Neural cell (in vitro differentiated cells): Measurements from ENCODE around the gene LIMCH1. TPM values are rescaled to one million over a fixed set of nuclear protein-coding genes. Genes with fewer than 3 reads are reported as not detected.

Experiments used
- H2AFZ ChIP-seq: fragments of 200-600, 300-800 bp; sonication (generic), shearing (Covaris generic); 2 replicates; pipeline ENCODE4 v1.6.0; 2014; ENCODE audit warnings: low read depth, mild to moderate bottlenecking, antibody characterized with exemption, low read length, moderate library complexity
- H3F3A ChIP-seq: fragments of 200-600 bp; shearing (Covaris generic); 2 replicates; pipeline ENCODE4 v1.6.1; 2016; ENCODE audit warnings: mild to moderate bottlenecking, moderate library complexity, mixed read lengths, antibody characterized with exemption, low read length; ENCODE audit not compliant: insufficient read depth, poor library complexity, severe bottlenecking
- H3K27ac ChIP-seq: fragments of 200-600, 300-800 bp; sonication (generic), shearing (Covaris generic); 2 replicates; pipeline ENCODE4 v1.5.1; 2014; ENCODE audit warnings: mild to moderate bottlenecking, low read length, moderate library complexity
- H3K27me3 ChIP-seq: fragments of 300-800, 200-600 bp; sonication (generic), shearing (Covaris generic); 2 replicates; pipeline ENCODE4 v1.6.0; 2014; ENCODE audit warnings: mild to moderate bottlenecking, low read depth, low read length, moderate library complexity; ENCODE audit not compliant: insufficient read depth
- H3K36me3 ChIP-seq: fragments of 300-800, 200-600 bp; sonication (generic), shearing (Covaris generic); 2 replicates; pipeline ENCODE4 v1.5.1; 2014; ENCODE audit warnings: mild to moderate bottlenecking, antibody characterized with exemption, low read length, moderate library complexity; ENCODE audit not compliant: insufficient read depth
- H3K4me2 ChIP-seq: fragments of 300-800, 200-600 bp; sonication (generic), shearing (Covaris generic); 2 replicates; pipeline ENCODE4 v1.6.0; 2014; ENCODE audit warnings: mild to moderate bottlenecking, low read length
- H3K4me3 ChIP-seq: fragments of 300-800, 200-600 bp; sonication (generic), shearing (Covaris generic); 2 replicates; pipeline ENCODE4 v1.5.1; 2014; ENCODE audit warnings: mild to moderate bottlenecking, low read length, moderate library complexity
- H3K79me2 ChIP-seq: fragments of 200-600 bp; shearing (Covaris generic); replicated peaks from 2 replicates; pipeline ENCODE4 v1.6.0; 2014; ENCODE audit warnings: mild to moderate bottlenecking, low read length, moderate library complexity; ENCODE audit not compliant: insufficient read depth
- H3K9ac ChIP-seq: fragments of 300-800, 200-600 bp; sonication (generic), shearing (Covaris generic); 2 replicates; pipeline ENCODE4 v1.6.1; 2016; ENCODE audit warnings: mild to moderate bottlenecking, low read length, mixed read lengths
- H3K9me2 ChIP-seq: fragments of 200-600 bp; shearing (Covaris generic); 2 replicates; pipeline ENCODE4 v1.6.1; 2016; ENCODE audit warnings: mild to moderate bottlenecking, low read length, mixed read lengths; ENCODE audit not compliant: insufficient read depth
- H3K9me3 ChIP-seq: fragments of 200-600, 300-800 bp; sonication (generic), shearing (Covaris generic); 2 replicates; pipeline ENCODE4 v1.6.1; 2016; ENCODE audit warnings: mild to moderate bottlenecking, mixed run types, low read length, moderate library complexity, mixed read lengths
- H4K20me1 ChIP-seq: fragments of 200-600 bp; shearing (Covaris generic); 2 replicates; pipeline ENCODE4 v1.6.1; 2016; ENCODE audit warnings: mild to moderate bottlenecking, mixed run types; ENCODE audit not compliant: insufficient read depth
- CTCF ChIP-seq: fragments of 450-650 bp; IDR thresholded peaks from 2 replicates; pipeline ENCODE4 v1.5.1; 2014; ENCODE audit warnings: antibody characterized with exemption, mild to moderate bottlenecking, moderate library complexity; ENCODE audit not compliant: poor library complexity, severe bottlenecking
- EP300 ChIP-seq: fragments of 450-650 bp; conservative IDR thresholded peaks from 2 replicates; pipeline ENCODE4 v1.6.1; 2014; ENCODE audit warnings: antibody characterized with exemption, mild to moderate bottlenecking, moderate library complexity; ENCODE audit not compliant: poor library complexity, severe bottlenecking
- EZH2 ChIP-seq: fragments of 200-600, 300-800 bp; shearing (Covaris generic), sonication (generic); IDR thresholded peaks from 2 replicates; pipeline ENCODE4 v1.6.1; 2014; ENCODE audit warnings: antibody characterized with exemption, low read length, borderline replicate concordance, mild to moderate bottlenecking; ENCODE audit not compliant: insufficient read depth, poor library complexity, severe bottlenecking
- MXI1 ChIP-seq: fragments of 450-650 bp; conservative IDR thresholded peaks from 2 replicates; pipeline ENCODE4 v1.6.1; 2014; ENCODE audit warnings: antibody characterized with exemption, mild to moderate bottlenecking; ENCODE audit not compliant: poor library complexity, severe bottlenecking
- POLR2AphosphoS5 ChIP-seq: IDR thresholded peaks from 2 replicates; pipeline ENCODE4 v1.6.1; 2012
- RAD21 ChIP-seq: fragments of 450-650 bp; conservative IDR thresholded peaks from 2 replicates; pipeline ENCODE4 v1.6.1; 2014; ENCODE audit warnings: antibody characterized with exemption, mild to moderate bottlenecking, moderate library complexity
- SMC3 ChIP-seq: fragments of 450-650 bp; conservative IDR thresholded peaks from 2 replicates; pipeline ENCODE4 v1.6.1; 2014; ENCODE audit warnings: antibody characterized with exemption, mild to moderate bottlenecking, moderate library complexity; ENCODE audit not compliant: poor library complexity
- TAF1 ChIP-seq: IDR thresholded peaks from 2 replicates; pipeline ENCODE4 v1.6.1; 2012; ENCODE audit warnings: low read depth
- polyA plus RNA-seq: library from polyadenylated mRNA; depleted of rRNA; stranded (reverse); fragments of >200 nt; gene quantifications from 2 replicates; pipeline ENCODE4 v1.2.3, GENCODE V29; 2014
- TF ChIP-seq, protein P1 (sequence below): IDR thresholded peaks from 2 replicates; pipeline ENCODE4 v1.6.1; 2012; ENCODE audit warnings: borderline replicate concordance

Gene LIMCH1
- polyA plus RNA-seq, 1 donor from 2014 or later = 9.1 TPM

DNA sequence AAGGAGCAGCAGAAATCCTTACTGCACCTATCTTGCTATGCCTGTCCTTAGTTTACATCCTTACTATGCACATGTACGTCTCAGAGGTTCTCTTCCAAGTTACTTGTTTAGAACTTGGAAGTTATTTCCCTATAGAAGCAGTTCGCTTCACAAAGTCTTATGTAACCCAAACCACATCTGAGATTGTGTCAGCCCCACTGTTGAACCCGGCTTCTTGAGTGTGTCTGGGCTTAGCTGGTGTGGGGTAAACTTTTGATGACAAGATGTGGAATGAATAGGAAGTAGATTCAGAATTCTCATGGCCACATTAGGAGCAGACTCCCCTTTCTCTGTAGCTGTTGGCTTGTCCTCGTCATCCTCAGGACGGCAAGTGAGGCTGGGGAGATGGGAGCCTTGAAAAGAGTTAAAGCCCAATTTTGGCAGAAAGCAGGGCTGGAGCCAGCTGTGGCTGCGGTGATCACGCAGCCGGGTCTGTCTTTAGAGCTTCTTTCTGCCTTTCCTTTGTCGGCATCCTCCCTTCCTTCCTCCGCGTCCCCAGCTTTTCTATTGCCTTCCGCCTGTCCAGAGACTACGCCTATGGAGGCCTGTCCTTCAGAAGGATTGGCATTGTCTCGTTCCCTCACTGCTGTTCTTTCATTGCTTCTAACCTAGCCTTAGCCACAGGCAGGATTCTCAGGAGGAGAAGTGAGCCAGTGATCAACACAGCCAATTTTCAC, 23.0 kb upstream of the LIMCH1 start:
- Histone ChIP-seq H3K9ac (no peak overlapping the region), H3F3A (no peaks in the 10 kb centered on the region), H2AFZ (no peak overlapping the region), H3K27me3 (no peaks in the 10 kb centered on the region), H3K9me3 (no peaks in the 10 kb centered on the region), H3K4me3 (no peak overlapping the region), H3K36me3 (no peaks in the 10 kb centered on the region), H3K4me2 (no peak overlapping the region), H3K79me2 (no peaks in the 10 kb centered on the region), H3K27ac (no peak overlapping the region), H4K20me1 (no peaks in the 10 kb centered on the region), H3K9me2 (no peaks in the 10 kb centered on the region)
- TF ChIP-seq CTCF (no peak), TAF1 (no peak), RAD21 (no peak), POLR2AphosphoS5 (no peak), SMC3 (no peak), EZH2 (no peak), MXI1 (no peak), EP300 (no peak)
- TF ChIP-seq, protein P1, sequence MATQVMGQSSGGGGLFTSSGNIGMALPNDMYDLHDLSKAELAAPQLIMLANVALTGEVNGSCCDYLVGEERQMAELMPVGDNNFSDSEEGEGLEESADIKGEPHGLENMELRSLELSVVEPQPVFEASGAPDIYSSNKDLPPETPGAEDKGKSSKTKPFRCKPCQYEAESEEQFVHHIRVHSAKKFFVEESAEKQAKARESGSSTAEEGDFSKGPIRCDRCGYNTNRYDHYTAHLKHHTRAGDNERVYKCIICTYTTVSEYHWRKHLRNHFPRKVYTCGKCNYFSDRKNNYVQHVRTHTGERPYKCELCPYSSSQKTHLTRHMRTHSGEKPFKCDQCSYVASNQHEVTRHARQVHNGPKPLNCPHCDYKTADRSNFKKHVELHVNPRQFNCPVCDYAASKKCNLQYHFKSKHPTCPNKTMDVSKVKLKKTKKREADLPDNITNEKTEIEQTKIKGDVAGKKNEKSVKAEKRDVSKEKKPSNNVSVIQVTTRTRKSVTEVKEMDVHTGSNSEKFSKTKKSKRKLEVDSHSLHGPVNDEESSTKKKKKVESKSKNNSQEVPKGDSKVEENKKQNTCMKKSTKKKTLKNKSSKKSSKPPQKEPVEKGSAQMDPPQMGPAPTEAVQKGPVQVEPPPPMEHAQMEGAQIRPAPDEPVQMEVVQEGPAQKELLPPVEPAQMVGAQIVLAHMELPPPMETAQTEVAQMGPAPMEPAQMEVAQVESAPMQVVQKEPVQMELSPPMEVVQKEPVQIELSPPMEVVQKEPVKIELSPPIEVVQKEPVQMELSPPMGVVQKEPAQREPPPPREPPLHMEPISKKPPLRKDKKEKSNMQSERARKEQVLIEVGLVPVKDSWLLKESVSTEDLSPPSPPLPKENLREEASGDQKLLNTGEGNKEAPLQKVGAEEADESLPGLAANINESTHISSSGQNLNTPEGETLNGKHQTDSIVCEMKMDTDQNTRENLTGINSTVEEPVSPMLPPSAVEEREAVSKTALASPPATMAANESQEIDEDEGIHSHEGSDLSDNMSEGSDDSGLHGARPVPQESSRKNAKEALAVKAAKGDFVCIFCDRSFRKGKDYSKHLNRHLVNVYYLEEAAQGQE = no peak

- Histone ChIP-seq H3K4me2 (no peak overlapping the region), H3K9me2 (no peaks in the 10 kb centered on the region), H4K20me1 (no peaks in the 10 kb centered on the region), H3K27ac (no peak overlapping the region), H2AFZ (no peak overlapping the region), H3K9ac (no peak overlapping the region), H3K9me3 (no peaks in the 10 kb centered on the region), H3K4me3 (no peak overlapping the region), H3F3A (no peaks in the 10 kb centered on the region), H3K27me3 (no peaks in the 10 kb centered on the region), H3K36me3 (no peaks in the 10 kb centered on the region), H3K79me2 (no peaks in the 10 kb centered on the region)
- no peak for TF ChIP-seq EP300
- no peak for TF ChIP-seq CTCF
- TF ChIP-seq, protein P1 = no peak
- no peak for TF ChIP-seq SMC3
- no peak for TF ChIP-seq EZH2
- TF ChIP-seq TAF1 = no peak
- no peak for TF ChIP-seq MXI1
- no peak for TF ChIP-seq RAD21
- TF ChIP-seq POLR2AphosphoS5 = no peak
These were observed 20.8 kb upstream of the LIMCH1 start for GRCh38 chr4:41517121-41517520.
